GM21381 (cell line): ENCODE measurements around the gene SYPL1.
A peak's percentile ranks its signal among the peaks of the same experiment; 100 is the strongest.

Experiments used
- ATAC-seq: cut with Tn5 transposase; IDR thresholded peaks from one replicate; pipeline ENCODE4 v1.9.1; 2021; ENCODE audit warnings: mild to moderate bottlenecking, moderate library complexity; ENCODE audit not compliant: unreplicated experiment

SYPL1 gene

GRCh38 chr7:106095634-106096033 is 16.5 kb downstream of the SYPL1 start:
- ATAC-seq = no peak

- no peak for ATAC-seq
Observed at GRCh38 chr7:106094780-106095179, 17.3 kb downstream of the SYPL1 start.

DNA sequence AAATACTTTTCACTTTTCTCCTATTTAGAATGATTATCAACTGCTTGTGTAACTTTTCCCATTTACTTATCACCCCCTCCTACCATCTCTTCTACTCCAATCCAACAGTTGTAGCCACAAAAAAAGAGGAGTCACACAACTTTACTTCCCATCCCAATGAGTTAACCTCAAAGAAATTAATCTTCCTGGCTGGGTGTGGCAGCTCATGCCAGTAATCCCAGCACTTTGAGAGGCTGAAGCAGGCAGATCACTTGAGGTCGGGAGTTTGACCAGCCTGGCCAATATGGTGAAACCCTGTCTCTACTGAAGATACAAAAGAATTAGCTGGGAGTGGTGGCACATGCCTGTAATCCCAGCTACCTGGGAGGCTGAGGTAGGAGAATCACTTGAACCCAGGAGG is 19.9 kb downstream of the SYPL1 start:
- ATAC-seq = no peak

GRCh38 chr7:106089647-106090046 is 22.5 kb downstream of the SYPL1 start:
- ATAC-seq = peak; percentile 91

- ATAC-seq = no peak
Observed at GRCh38 chr7:106088014-106088413, 24.1 kb downstream of the SYPL1 start.

- no peak for ATAC-seq
Observed at GRCh38 chr7:106086062-106086461, 26.1 kb downstream of the SYPL1 start.

GRCh38 chr7:106085015-106085414 is 27.1 kb downstream of the SYPL1 start:
- ATAC-seq = no peak

DNA sequence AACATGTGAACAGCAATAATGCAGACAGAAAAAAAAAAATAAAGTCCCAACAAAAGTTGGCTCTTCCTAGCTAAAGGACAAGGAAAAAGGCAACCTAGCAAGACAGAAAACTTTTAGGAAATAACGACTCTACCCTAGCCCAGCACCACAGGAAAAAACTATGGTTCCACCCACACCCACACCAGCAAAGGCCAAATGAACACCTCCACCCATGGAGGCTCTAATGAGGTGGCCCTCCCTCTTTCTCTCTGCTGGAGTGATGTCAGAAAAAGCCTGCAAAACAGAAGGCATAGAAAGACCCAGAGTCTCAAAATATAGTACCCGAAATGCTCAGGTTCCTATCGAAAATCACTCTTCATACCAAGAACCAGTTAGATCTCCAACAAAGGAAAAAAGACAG is 28.4 kb downstream of the SYPL1 start:
- ATAC-seq = no peak

DNA sequence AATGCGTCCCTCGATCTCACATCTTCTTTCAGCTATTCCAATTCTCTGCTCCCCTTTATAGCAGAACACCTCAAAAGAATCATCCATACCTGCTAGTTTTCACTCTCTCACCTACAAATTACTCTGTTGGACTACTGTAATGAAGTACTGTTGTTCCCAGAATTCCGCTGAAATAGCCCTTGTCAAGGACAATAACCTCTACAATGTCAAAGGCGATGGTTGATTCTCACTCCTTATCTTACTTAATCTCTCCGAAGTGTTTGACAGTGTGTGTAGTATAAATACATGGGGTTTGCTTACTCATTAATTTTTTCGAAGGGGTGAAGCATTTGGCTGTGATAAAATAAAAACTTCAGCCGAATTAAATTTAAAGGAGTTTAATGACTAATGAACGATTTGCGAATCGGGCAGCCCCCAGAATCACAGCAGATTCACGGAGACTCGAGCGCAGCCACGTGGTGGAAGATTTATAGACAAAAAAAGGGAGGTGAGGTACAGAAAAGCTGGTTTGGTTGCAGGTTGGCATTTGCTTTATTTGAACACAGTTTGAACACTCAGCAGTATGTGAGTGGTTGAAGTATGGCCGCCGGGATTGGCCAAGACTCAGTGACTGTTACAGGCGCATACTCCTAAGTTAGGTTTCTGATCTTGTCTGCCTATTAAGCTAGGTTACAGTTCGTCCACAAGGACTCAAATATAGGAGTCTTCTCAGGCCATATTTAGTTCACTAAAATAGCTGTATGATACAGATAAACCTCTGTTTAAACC is 29.8 kb downstream of the SYPL1 start:
- no peak for ATAC-seq

GRCh38 chr7:106080300-106080987 is 31.7 kb downstream of the SYPL1 start:
- no peak for ATAC-seq

DNA sequence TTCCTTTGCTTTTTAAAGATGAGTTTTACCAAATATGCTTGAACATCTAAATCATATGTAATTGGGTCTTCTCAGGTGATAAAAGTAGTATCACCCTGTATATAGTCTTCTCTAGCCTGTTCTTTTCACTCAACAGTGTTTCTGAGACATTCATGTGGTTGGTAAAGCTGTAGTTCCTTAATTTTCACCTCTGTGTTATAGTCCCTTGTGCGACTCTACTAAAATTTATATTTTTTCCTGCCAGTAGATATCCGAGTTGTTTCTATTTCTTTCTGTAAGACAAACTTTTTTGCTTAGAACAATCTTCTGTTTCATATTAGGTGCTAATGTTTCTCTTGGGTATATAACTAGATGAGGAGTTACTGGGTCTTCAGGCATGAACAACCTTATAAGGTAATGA is 35.6 kb downstream of the SYPL1 start:
- no peak for ATAC-seq

- no peak for ATAC-seq
Observed at GRCh38 chr7:106075937-106076336, 36.2 kb downstream of the SYPL1 start.

DNA sequence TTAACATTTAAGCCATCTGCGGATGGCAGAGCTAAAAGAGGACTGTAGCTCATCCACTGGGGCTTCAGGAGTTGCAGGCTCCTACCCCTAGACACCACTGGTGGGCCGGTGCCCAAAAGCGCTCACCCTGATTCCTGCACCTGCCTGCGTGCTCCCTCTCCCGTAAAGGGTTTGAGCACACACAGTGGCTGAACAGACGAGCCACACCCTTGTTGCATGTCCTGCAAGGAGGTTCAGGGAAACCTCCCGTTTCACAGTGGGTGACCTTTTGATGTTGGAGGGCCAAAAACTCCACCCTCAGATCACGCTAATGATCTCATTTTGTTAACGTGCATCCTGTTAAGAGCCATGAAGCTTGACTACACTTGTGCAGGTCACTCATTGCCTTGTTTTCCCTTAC is 37.9 kb downstream of the SYPL1 start:
- no peak for ATAC-seq

- ATAC-seq = no peak
Observed at GRCh38 chr7:106073701-106074100, 38.4 kb downstream of the SYPL1 start.

DNA sequence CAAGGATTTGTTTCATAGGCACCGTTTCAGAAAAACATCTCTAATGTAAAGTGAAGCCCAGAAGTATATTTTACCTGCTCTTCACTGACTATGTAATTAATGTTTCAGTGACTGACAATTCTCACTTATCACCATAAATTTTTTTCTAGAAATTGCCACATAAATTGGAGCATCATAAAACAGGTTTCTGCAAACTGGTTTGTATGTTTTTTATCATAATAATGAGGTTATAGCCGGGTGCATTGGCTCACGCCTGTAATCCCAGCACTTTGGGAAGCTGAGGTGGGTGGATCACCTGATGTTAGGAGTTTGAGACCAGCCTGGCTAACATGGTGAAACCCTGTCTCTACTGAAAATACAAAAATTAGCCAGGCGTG is 39.4 kb downstream of the SYPL1 start:
- ATAC-seq = no peak

DNA sequence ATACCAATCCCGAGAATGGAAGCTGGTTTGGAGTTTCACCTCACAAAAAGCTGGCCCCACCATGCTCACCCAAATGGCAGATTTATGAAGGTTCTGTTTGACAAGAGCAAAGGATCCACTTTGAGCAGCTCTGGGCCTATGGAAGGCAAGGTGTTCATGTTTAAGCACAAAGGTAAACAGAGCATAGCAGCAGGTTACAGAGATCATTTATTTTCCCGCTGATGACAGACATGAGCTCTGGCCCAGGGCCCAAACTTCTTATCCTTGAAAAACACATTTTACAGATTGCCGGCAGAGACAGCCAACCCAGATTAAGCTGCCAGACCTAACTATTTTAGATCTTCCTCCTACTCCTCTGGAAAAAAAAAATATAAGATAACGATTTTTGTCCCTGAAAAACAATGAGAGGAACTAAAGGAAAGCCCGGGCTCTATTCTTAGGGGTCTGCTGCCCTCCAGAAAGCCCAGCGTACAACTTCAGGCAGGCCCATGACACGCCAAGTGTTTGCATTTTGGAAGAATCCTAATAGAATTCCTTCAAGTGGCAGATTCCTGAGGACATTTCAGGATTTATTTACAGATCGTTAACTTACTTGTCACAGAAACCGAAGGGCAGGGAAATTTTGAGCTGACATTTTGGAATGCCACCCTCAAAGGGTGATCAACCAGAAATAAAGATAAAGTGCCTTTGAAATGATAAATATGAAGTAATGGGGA is 40.0 kb downstream of the SYPL1 start:
- no peak for ATAC-seq

GRCh38 chr7:106071356-106071998 is 40.6 kb downstream of the SYPL1 start:
- peak; percentile 96 for ATAC-seq

DNA sequence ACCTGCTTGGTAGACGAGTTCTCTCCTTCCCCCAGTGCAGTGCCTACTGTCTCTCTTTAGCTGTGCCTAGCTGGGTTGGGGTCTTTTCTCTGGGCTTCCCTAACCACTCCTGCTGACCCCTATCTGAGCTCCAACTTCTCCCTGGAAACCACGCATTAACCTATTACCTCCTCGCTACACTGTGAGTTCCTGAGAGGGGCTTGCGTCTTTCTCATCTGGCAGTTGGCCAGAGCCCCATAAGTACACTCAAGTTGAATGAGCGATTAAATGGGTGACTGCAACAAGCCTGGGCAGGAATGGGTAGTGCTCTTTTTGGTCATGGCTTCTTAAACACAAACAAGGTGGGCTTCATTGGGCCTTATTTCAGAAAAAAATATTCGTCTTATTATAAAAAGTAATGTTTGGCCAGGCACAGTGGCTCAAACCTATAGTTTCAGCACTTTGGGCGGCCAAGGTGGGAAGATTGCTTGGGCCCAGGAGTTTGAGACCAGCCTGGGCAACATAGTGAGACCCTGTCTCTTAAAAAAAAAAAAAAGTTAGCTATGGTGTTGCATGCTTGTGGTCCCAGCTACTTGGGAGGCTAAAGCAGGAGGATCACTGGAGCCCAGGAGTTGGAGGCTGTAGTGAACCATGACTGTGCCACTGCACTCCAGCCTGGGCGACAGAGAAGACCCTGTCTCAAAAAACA is 41.4 kb downstream of the SYPL1 start:
- no peak for ATAC-seq

GRCh38 chr7:106070201-106070551 is 41.9 kb downstream of the SYPL1 start:
- no peak for ATAC-seq

DNA sequence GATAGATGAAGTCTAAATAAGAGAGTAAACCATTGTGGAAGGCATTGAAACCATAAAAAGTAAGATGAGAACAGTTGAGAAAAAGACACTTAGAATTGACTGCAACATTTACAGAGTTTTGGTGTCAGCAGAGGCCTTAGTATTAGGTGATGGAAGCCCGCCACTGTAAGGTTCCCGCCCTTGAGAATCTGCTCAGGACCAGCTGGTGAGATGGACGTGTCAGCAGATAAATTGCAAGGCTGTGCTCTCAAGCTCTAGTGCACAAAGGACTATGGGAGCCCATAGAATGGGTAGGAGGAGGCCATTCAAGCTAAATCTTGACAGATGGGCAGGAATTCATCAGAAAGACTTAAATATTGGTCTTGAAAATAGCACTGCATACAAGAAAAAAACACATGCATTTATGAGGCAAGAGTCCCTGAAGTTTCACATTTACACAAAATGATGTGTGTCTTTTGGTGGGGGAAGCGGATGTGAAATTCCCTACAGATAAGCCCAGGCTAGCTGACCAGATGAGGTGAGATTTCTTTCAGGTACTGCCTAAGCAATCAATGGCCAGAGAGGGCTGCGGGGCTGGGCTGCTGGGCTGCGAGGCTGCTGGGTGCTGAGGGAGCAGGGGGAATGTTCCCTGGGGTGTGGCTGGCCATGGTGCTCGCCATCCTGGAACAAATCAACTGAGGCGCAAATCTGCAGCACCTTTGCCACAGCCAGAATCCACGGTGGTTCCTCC is 42.5 kb downstream of the SYPL1 start:
- no peak for ATAC-seq
